GM12878 (cell line): ENCODE results near the gene SEC14L6. TPM values are rescaled to one million over a fixed set of nuclear protein-coding genes. Genes with fewer than 3 reads are reported as not detected.

Source experiments
- ATAC-seq: fragments of 200-7000 bp; cut with Tn5 transposase; 3 replicates; pipeline ENCODE4 v1.9.1; 2020; ENCODE audit warnings: mild to moderate bottlenecking, moderate library complexity
- BruUV-seq: library from RNA; stranded (reverse); fragments of 400-500 nt; replicated peaks from 2 replicates; lab custom pipeline; 2021; lab: Mats Ljungman, UMichigan
- CTCF ChIA-PET: fragments of 300-600 bp; sonication (Branson Sonifier 250); formaldehyde crosslinking; extraction: SDS; loops from one replicate; lab custom pipeline; 2021; ENCODE audit warnings: inconsistent platforms; lab: Yijun Ruan, JAX
- POLR2A ChIA-PET: fragments of 350-600 bp; formaldehyde crosslinking; extraction: SDS; loops from one replicate; lab custom pipeline; 2021; ENCODE audit warnings: inconsistent platforms; lab: Charles Lee
- RAD21 ChIA-PET: fragments of 300-600 bp; sonication (Branson Sonifier 250); formaldehyde crosslinking; loops from one replicate; lab custom pipeline; 2023; ENCODE audit warnings: antibody characterized with exemption; ENCODE audit not compliant: unreplicated experiment; lab: Charles Lee
- SMC1A ChIA-PET: fragments of 300-600 bp; sonication (Branson Sonifier 250); formaldehyde crosslinking; loops from one replicate; lab custom pipeline; 2023; ENCODE audit not compliant: unreplicated experiment, uncharacterized antibody; lab: Charles Lee
- DNase-seq: peaks from one replicate; pipeline ENCODE4 v3.0.0-alpha.2; 2011; ENCODE audit warnings: low read depth, low spot score
- FAIRE-seq: peaks from 3 replicates; lab custom pipeline; 2011; peaks lifted over from hg19 to GRCh38; lab: Jason Lieb, UNC
- H2AFZ ChIP-seq: 2 replicates; pipeline ENCODE4 v1.6.0; 2011; ENCODE audit warnings: low read depth, low read length, control low read depth; ENCODE audit not compliant: control insufficient read depth
- H3K27ac ChIP-seq: 2 replicates; pipeline ENCODE4 v1.5.1; 2011; ENCODE audit warnings: control low read depth; ENCODE audit not compliant: control insufficient read depth, insufficient read depth
- H3K27me3 ChIP-seq, 2 experiments: replicated peaks in 1 of 2; 2 replicates each; pipeline versions ENCODE4 v1.6.0 to v1.6.1; 2011; ENCODE audit warnings: low read length in 1 of 2; ENCODE audit not compliant: control insufficient read depth in 2 of 2, insufficient read depth in 2 of 2
- H3K36me3 ChIP-seq, 2 experiments: 2 replicates each; pipeline ENCODE4 v1.5.1; 2011; ENCODE audit warnings: low read length in 1 of 2; ENCODE audit not compliant: control insufficient read depth in 2 of 2, insufficient read depth in 2 of 2
- H3K4me1 ChIP-seq: 2 replicates; pipeline ENCODE4 v1.6.1; 2011; ENCODE audit warnings: mild to moderate bottlenecking, low read length, moderate library complexity, mixed read lengths; ENCODE audit not compliant: control insufficient read depth, insufficient read depth
- H3K4me2 ChIP-seq: 2 replicates; pipeline ENCODE4 v1.6.0; 2011; ENCODE audit warnings: control low read depth; ENCODE audit not compliant: control insufficient read depth, insufficient read depth
- H3K4me3 ChIP-seq: fragments of 200-600 bp; sonication (generic); 2 replicates; pipeline ENCODE4 v1.5.1; 2016
- H3K79me2 ChIP-seq: 2 replicates; pipeline ENCODE4 v1.6.0; 2011; ENCODE audit warnings: low read length; ENCODE audit not compliant: control insufficient read depth, insufficient read depth
- H3K9ac ChIP-seq: 2 replicates; pipeline ENCODE4 v1.8.0; 2011; ENCODE audit warnings: low read length, control low read depth, mixed read lengths; ENCODE audit not compliant: control insufficient read depth, insufficient read depth
- H3K9me3 ChIP-seq: replicated peaks from 3 replicates; pipeline ENCODE4 v1.5.1; 2011; ENCODE audit warnings: mild to moderate bottlenecking, low read length; ENCODE audit not compliant: control insufficient read depth, insufficient read depth
- H4K20me1 ChIP-seq: 2 replicates; pipeline ENCODE4 v1.6.0; 2011; ENCODE audit not compliant: control insufficient read depth, insufficient read depth
- CREB1 ChIP-seq: IDR thresholded peaks from 2 replicates; pipeline ENCODE4 v1.6.1; 2012; ENCODE audit warnings: low read depth, mild to moderate bottlenecking, inconsistent platforms
- E2F4 ChIP-seq: IDR thresholded peaks from 2 replicates; pipeline ENCODE4 v1.6.1; 2012; ENCODE audit warnings: low read depth, low read length, improper control_type of control experiment
- E2F8 ChIP-seq: fragments of 450-650 bp; IDR thresholded peaks from 2 replicates; pipeline ENCODE4 v1.6.1; 2018; ENCODE audit warnings: mild to moderate bottlenecking, low read depth, moderate library complexity; ENCODE audit not compliant: partially characterized antibody
- HCFC1 ChIP-seq: fragments of 150-350 bp; IDR thresholded peaks from 2 replicates; pipeline ENCODE4 v1.6.1; 2014; ENCODE audit warnings: low read length
- IRF5 ChIP-seq: fragments of 450-650 bp; IDR thresholded peaks from 2 replicates; pipeline ENCODE4 v1.6.1; 2017; ENCODE audit warnings: borderline replicate concordance
- KLF5 ChIP-seq: fragments of 450-650 bp; IDR thresholded peaks from 2 replicates; pipeline ENCODE4 v1.6.1; 2014; ENCODE audit warnings: mild to moderate bottlenecking; ENCODE audit not compliant: partially characterized antibody
- RFX5 ChIP-seq: IDR thresholded peaks from 2 replicates; pipeline ENCODE4 v1.6.1; 2011; ENCODE audit warnings: low read depth, low read length, improper control_type of control experiment
- RUNX3 ChIP-seq: IDR thresholded peaks from 2 replicates; pipeline ENCODE4 v1.6.1; 2012; ENCODE audit warnings: low read length, inconsistent platforms
- SMARCA5 ChIP-seq: fragments of 450-650 bp; IDR thresholded peaks from 2 replicates; pipeline ENCODE4 v1.6.1; 2017; ENCODE audit warnings: mild to moderate bottlenecking
- SREBF1 ChIP-seq: IDR thresholded peaks from 2 replicates; pipeline ENCODE4 v1.6.1; 2012; ENCODE audit warnings: mild to moderate bottlenecking, low read length
- STAT3 ChIP-seq: IDR thresholded peaks from 2 replicates; pipeline ENCODE4 v1.6.1; 2011; ENCODE audit warnings: low read depth, low read length, improper control_type of control experiment
- TCF7 ChIP-seq: IDR thresholded peaks from 2 replicates; pipeline ENCODE4 v1.6.1; 2014; ENCODE audit warnings: antibody characterized with exemption, borderline replicate concordance
- ZBED1 ChIP-seq: IDR thresholded peaks from 2 replicates; pipeline ENCODE4 v1.6.1; 2016; ENCODE audit warnings: borderline replicate concordance
- ZBTB33 ChIP-seq: fragments of 450-650 bp; IDR thresholded peaks from 2 replicates; pipeline ENCODE4 v1.6.1; 2017; ENCODE audit warnings: mild to moderate bottlenecking
- ZNF207 ChIP-seq: fragments of 450-650 bp; IDR thresholded peaks from 2 replicates; pipeline ENCODE4 v1.6.1; 2014; ENCODE audit warnings: antibody characterized with exemption, mild to moderate bottlenecking, borderline replicate concordance
- whole genome bisulfite sequencing: methylation state at CpG from one replicate; pipeline ENCODE4 v1.1.6; 2016; ENCODE audit warnings: low lambda C conversion rate; ENCODE audit not compliant: insufficient replicate concordance, insufficient coverage; ENCODE audit errors: missing lambda C conversion rate; 5-methylcytosine and 5-hydroxymethylcytosine counted together
- in situ Hi-C: fragments of 300-500 bp; cut with MboI; formaldehyde crosslinking; loops from 9 replicates; pipeline ENCODE4 v1.14.3; 2018; ENCODE audit warnings: mixed read lengths
- intact Hi-C: fragments of 100-400 bp; cut with micrococcal nuclease; formaldehyde crosslinking; loops from one replicate; pipeline ENCODE4 v1.14.2; 2022; ENCODE audit not compliant: unreplicated experiment
- polyA plus RNA-seq, 11 experiments: library from polyadenylated mRNA; depleted of rRNA in 4 of 11; unstranded in 6 of 11; stranded (reverse) in 5 of 11; fragments of >200 nt; fragmentation: Nextera tagmentation in 4 of 11; fragmentation: Illumina TruSeq in 1 of 11; extraction: Ambion mirVana in 4 of 11; extraction: Trizol in 1 of 11; gene quantifications; 1 replicate in 1 of 11; 2 replicates in 10 of 11; pipeline versions ENCODE4 v1.2.1 to v1.2.3, GENCODE V29; 2011 to 2016; ENCODE audit warnings: inconsistent platforms in 2 of 11, missing spikeins in 2 of 11, low read depth in 1 of 11
- total RNA-seq, 4 experiments: library from RNA; depleted of rRNA in 3 of 4; stranded (reverse); fragments of >200 nt in 3 of 4; fragmentation: Illumina TruSeq in 1 of 4; extraction: Trizol in 1 of 4; gene quantifications; 2 replicates each; pipeline versions ENCODE4 v1.2.1 to v1.2.3, GENCODE V29; 2013 to 2021

Gene SEC14L6
- total and polyA plus RNA-seq, 10 of the 15 experiments (the other 5 are each of a cell fraction or from before 2014, with no cell fraction given), result not detected

GRCh38 chr22:30526656-30527055, 19.9 kb downstream of the SEC14L6 start:
- no peak overlapping the region for H3K4me3 ChIP-seq
- 16% methylated on average over 4 of the region's 4 CpGs for WGBS
- FAIRE-seq (no peak), ATAC-seq (no peak), DNase-seq (no peak)
- SMC1A ChIA-PET, result no interaction called here
- no peaks in the 10 kb centered on the region for H3K4me1 ChIP-seq
- no peaks in the 10 kb centered on the region for H3K36me3 ChIP-seq
- H3K9ac ChIP-seq, result no peak overlapping the region
- no peaks in the 10 kb centered on the region for H4K20me1 ChIP-seq
- no peaks in the 10 kb centered on the region for H3K9me3 ChIP-seq
- RAD21 ChIA-PET, result no interaction called here
- H3K4me2 ChIP-seq, result no peak overlapping the region
- no peaks in the 10 kb centered on the region for H3K79me2 ChIP-seq
- H3K27me3 ChIP-seq, result peaks cover 0 to 4% of the 10 kb centered on the region in 2 experiments; a peak in 2 of 4 replicates
- CTCF ChIA-PET, result no interaction called here
- POLR2A ChIA-PET, result no interaction called here
- no peak overlapping the region for H2AFZ ChIP-seq
- intact Hi-C loops, result no loop called here
- BruUV-seq, result no TSS peak
- in situ Hi-C loops, result no loop called here
- H3K27ac ChIP-seq, result no peak overlapping the region
- TF ChIP-seq RFX5 (no peak), E2F8 (no peak), ZNF207 (no peak), KLF5 (no peak), HCFC1 (no peak), ZBED1 (no peak), IRF5 (no peak), CREB1 (no peak), E2F4 (no peak), STAT3 (no peak), RUNX3 (no peak), ZBTB33 (no peak), SMARCA5 (no peak), TCF7 (no peak), SREBF1 (no peak)
